ENCODE measurements around the gene RGP1. TPM values are rescaled to one million over a fixed set of nuclear protein-coding genes. Genes with fewer than 3 reads are reported as not detected.

Gene RGP1
- total RNA-seq, 1 experiment from 2014 or later = 15.0 TPM

DNA sequence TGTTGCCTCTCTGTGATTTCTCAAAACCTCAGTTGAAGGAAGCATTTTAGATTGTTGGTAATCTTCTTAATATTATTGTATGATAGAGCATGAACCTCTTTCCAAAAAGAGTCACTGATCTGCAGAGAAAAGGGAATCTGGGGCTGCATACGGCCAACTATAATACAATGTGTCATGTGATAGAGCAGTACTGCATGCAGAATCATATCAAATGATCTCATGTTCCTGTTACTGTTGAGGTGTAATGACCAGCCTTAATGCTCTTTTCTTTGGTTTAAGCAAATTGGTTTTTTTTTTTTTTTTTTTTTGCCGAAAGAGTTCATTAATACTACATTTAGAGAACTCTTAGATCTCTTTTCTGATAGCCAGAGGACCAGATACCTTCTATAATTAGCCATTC lies 17.9 kb downstream of the RGP1 start:
- no peak for DNase-seq (ENCODE audit: extremely low read depth, low read depth)

GRCh38 chr9:35767458-35767857 lies 18.4 kb downstream of the RGP1 start:
- DNase-seq (ENCODE audit: extremely low read depth, low read depth) = no peak

GRCh38 chr9:35769763-35770162 lies 20.7 kb downstream of the RGP1 start:
- no peak for DNase-seq (ENCODE audit: extremely low read depth, low read depth)

- no peak for DNase-seq (ENCODE audit: extremely low read depth, low read depth)
Observed at GRCh38 chr9:35771075-35771433, 22.0 kb downstream of the RGP1 start.

DNA sequence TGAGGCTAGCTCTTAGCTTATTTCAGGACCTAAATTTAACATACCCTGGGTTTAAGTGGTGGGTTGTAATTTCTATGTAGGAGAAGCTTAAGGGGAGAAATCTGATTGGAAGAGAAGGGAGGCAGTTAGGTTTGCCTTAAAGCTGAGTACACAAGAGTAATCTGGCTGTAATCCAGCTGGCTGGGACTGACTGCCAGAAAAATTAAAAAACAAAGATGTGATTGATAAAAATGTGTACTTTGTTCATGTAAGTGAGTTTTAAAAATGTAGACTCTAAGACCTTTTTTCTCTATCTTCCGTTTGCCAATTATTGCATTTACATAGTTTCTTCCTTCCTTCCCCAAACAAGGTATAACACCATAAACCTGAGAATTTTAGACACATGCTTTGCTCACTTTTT lies 22.4 kb downstream of the RGP1 start:
- DNase-seq (ENCODE audit: extremely low read depth, low read depth) = no peak

- DNase-seq (ENCODE audit: extremely low read depth, low read depth) = no peak
Observed at GRCh38 chr9:35771943-35772342, 22.9 kb downstream of the RGP1 start.

DNA sequence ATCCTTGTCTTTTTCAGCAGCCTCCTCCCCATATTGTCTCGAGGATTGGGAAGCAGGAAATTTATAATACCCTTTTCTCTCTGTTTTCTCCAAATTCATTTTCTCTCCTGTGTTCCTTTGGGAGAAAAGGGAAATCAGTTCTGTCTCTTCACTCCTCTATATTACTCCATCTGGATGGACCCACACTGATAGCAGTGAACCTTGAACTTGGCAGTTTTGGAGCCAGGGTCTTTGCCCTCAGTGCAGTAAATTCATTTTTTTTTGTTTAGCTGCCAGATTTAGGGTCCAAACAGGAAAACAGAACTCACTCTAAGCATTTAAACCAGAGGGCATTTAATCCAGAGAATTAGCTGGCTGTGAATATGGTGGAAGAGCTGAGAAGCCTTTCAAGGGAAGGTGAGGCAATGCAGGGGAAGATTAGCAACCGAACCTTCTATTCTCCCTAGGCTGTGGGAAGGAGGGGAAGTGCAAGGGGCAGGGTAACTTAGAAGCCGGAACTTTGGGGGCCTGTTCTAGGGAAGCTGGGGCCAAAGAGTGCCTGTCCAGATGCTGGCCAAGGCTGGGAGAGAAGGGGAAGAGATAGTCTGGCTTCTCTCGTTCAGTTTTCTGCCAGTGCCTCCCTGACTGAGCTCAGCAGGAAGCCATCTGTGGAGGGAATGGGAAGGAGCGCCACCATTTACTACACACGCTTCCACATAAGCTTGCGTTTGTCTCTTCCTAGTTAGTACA lies 26.0 kb downstream of the RGP1 start:
- DNase-seq (ENCODE audit: extremely low read depth, low read depth) = no peak

DNA sequence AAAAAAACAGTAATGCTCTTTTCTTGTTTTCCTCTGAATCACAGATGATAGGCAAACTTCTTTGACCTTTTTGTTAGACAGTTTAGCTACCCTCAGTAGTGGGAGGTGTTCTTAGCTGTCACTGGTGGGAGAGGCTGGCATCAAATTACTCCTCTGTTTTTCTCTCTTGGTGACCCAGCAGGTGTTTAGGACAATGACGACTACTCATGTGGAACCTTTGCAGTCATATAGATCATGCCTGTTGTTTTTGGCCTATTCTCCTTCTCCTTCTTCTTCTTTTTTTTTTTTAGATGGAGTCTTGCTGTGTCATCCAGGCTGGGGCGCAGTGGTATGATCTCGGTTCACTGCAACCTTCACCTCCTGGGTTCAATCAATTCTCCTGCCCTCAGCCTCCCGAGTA lies 26.9 kb downstream of the RGP1 start:
- no peak for DNase-seq (ENCODE audit: extremely low read depth, low read depth)

DNA sequence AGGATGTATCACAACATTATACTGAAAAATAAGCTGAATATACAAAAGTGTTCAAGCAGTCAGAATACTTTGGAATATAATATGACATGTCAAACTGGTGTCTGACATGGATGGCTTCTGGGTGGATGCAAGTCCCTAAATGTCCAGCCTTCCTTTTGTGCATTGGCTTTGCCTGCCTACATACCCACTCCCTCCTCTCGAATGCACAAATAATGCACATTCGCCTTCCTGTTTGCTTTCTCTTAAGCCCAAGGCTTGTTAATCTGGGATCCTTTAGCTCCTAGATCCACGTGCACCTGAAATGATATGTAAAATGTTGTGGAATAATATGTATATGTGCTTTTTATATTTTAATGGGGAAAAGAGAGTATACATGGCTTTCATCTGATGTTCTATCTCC lies 29.4 kb downstream of the RGP1 start:
- no peak for DNase-seq (ENCODE audit: extremely low read depth, low read depth)

DNA sequence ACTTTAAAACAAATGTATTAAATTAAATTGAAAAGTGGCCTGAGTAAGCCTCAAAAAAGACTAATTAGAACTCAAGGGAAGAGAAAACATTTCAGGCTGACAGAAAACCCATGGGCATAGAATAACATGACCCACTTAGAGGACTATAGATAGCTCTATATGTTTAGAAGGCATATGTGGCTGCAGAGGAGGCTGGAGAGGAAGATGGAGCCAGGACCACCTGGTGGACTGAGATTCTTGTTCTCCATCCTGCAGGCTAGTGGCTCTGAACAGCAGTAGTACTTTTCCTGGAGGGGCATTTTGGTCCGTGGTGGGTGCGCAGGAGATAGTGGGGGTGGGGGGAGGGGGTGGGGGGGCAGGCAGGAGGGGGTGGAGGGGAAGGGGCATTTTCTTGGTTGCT lies 32.0 kb downstream of the RGP1 start:
- DNase-seq (ENCODE audit: extremely low read depth, low read depth) = no peak

GRCh38 chr9:35783418-35783817 lies 34.3 kb downstream of the RGP1 start:
- DNase-seq (ENCODE audit: extremely low read depth, low read depth) = no peak

GRCh38 chr9:35789541-35789940 lies 40.5 kb downstream of the RGP1 start:
- no peak for DNase-seq (ENCODE audit: extremely low read depth, low read depth)

- DNase-seq (ENCODE audit: extremely low read depth, low read depth) = no peak
Observed at GRCh38 chr9:35790025-35790384, 40.9 kb downstream of the RGP1 start.

DNA sequence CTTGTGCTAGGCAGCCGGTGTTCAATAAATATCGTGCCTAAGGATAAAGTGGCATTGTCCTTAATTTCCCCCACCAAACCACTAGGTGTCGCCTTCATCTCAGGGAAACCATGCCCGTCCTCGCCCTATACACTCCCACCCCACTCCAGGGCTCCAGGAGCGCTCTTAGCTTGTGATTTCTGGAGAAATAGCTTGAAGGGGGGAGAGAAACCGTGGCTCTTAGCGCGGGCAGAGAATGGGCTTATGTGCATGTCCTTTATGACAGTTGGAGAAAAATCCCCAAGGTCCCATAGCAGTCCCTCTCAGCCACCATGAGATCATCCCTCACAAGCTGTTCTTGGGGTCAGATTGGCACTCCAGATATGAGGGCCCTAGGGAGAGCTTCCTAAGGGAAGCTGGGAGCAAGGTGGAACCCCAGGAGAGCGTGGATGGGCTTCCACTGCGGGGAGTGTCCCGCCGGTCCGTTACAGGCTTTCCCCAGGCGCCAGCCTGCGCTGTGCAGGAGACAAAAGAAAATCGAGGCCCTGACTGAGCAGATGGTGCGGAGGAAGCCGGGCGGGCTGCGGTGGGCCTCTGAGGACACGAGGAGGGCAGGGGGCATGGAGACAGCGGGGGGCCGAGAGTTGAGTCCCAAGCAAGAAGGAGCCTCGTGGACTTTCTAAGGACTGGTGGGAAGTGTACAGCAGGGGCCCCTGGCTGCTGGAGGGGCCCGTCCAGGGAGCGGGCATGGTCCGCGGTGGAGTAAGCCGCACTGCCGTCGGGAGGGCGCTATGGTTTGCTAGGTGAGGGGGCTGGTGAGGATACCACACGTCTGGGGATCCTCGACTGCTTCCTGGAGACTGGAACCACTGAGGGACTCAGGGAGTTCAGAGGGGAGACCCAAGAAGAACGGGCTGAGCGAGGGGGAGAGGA lies 41.6 kb downstream of the RGP1 start:
- DNase-seq (ENCODE audit: extremely low read depth, low read depth) = peak; percentile 57

- DNase-seq (ENCODE audit: extremely low read depth, low read depth) = no peak
Observed at GRCh38 chr9:35791297-35791921, 42.3 kb downstream of the RGP1 start, which contains the start of gene NPR2. TSS of gene NPR2 (plus strand) at chr9:35791591. CDS start at chr9:35792409, 818 bp downstream.

GRCh38 chr9:35792024-35792813 lies 43.1 kb downstream of the RGP1 start:
- no peak for DNase-seq (ENCODE audit: extremely low read depth, low read depth)

DNA sequence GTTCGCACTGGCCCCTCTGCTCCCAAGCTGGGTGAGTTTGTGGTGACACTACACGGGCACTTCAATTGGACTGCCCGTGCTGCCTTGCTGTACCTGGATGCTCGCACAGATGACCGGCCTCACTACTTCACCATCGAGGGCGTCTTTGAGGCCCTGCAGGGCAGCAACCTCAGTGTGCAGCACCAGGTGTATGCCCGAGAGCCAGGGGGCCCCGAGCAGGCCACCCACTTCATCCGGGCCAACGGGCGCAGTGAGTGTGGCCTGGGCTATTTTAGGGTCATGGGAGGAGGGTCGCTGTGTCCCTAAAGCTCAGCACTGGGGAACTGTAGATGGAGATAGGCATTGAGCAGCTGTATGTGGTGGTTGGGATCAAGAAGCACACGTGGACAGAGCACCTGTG lies 43.7 kb downstream of the RGP1 start:
- DNase-seq (ENCODE audit: extremely low read depth, low read depth) = no peak

DNA sequence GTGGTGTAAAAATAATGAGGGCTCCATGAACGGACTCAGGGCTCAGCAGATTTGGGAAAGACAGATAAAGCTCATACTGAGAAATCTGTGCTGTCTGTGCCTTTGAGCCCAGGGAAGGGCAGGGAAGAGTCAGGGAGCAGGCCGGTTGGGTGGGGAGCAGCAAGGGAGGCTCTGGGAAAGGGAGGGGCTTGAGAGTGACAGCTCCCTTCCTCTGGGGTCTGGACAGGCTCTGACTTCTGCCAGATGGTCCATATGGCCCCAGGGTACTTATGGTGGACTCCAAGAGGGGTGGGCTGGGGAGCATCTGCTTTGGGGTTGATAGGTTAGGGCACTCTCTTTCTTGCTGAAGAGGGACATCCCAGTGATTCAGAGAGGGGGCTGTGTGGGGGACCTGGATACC lies 44.4 kb downstream of the RGP1 start:
- no peak for DNase-seq (ENCODE audit: extremely low read depth, low read depth)

DNA sequence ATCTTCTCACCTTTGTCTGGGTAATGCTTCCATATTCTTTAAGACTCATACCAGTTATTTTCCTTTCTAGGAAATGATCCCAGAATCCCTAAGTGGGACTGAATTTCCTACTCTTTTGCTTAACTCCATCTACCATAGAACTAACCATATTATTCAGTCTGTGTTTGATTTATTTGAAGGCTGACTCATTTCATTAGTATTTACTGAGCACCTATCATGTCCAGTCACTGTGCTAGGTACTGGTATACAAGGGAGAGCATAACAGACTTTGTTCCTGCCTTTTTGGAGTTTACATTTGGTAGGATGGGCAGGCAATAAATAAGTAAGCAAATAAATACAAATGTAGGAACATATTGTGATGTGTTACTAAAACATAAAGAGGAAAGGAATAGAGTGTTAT lies 46.6 kb downstream of the RGP1 start:
- DNase-seq (ENCODE audit: extremely low read depth, low read depth) = no peak

DNA sequence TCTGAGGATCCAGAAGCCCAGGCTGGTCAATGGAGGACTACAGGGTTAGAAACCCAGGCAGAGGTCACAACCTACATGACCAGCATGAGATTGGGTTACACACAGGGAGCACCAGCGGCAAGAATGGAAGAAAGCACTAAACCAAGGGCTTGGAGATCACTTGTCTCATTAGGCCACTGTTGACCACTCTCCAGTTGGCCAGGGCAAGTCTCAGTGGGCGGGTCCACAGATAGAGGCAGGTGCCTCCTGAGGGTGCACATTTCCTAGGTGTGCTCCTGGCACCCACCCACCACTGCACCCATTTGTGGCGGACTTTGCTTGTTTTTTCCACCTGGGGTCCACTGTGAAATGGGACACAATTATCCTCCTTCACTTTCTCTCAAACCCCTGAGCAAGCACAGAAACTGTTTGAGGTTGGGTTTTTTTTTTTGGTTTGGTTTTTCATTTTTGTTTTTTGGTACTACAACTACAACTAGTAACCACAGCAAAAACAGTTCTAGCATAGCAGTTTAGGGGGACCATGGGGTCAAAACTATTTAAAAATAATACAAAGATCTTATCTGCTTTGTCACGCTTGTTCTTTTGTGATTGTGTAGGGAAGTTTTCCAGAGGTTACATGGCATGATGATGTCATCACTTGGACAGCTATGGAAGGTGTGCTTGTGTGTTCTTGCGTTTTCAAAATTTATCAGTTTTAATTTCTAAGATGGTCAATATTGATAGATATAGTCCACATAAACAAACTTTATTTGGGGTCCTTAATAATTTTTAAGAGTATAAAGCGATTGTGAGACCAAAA lies 48.4 kb downstream of the RGP1 start:
- no peak for DNase-seq (ENCODE audit: extremely low read depth, low read depth)

Measured in NCI-H460 (cell line).